Smooth muscle cell (in vitro differentiated cells): ENCODE data around the gene DPY19L3. TPM values are rescaled to one million over a fixed set of nuclear protein-coding genes. Genes with fewer than 3 reads are reported as not detected.

Experiments used
- DNase-seq: peaks from one replicate; lab custom pipeline; 2025; ENCODE audit not compliant: unreplicated experiment; lab: John Stamatoyannopoulos, UW
- H2AFZ ChIP-seq: fragments of 200-600 bp; sonication (generic); 2 replicates; pipeline ENCODE4 v1.6.0; 2016; ENCODE audit warnings: antibody characterized with exemption, low read depth, mild to moderate bottlenecking
- H3F3A ChIP-seq: fragments of 200-600 bp; sonication (generic); 2 replicates; pipeline ENCODE4 v1.6.0; 2017; ENCODE audit warnings: antibody characterized with exemption, low read depth
- H3K27ac ChIP-seq: fragments of 200-600 bp; sonication (generic); 2 replicates; pipeline ENCODE4 v1.5.1; 2016; ENCODE audit warnings: low read depth, mild to moderate bottlenecking
- H3K27me3 ChIP-seq: fragments of 200-600 bp; sonication (generic); 2 replicates; pipeline ENCODE4 v1.6.1; 2016; ENCODE audit warnings: low read depth, mild to moderate bottlenecking
- H3K36me3 ChIP-seq: fragments of 200-600 bp; sonication (generic); 2 replicates; pipeline ENCODE4 v1.5.1; 2016; ENCODE audit warnings: low read depth
- H3K4me1 ChIP-seq: fragments of 200-600 bp; sonication (generic); 2 replicates; pipeline ENCODE4 v1.5.1; 2016; ENCODE audit warnings: low read depth
- H3K4me2 ChIP-seq: fragments of 200-600 bp; sonication (generic); 2 replicates; pipeline ENCODE4 v1.6.0; 2016; ENCODE audit warnings: mild to moderate bottlenecking
- H3K4me3 ChIP-seq: fragments of 200-600 bp; sonication (generic); 2 replicates; pipeline ENCODE4 v1.5.1; 2016; ENCODE audit warnings: mild to moderate bottlenecking
- H3K79me2 ChIP-seq: fragments of 200-600 bp; sonication (generic); 2 replicates; pipeline ENCODE4 v1.6.0; 2016; ENCODE audit warnings: low read depth, mild to moderate bottlenecking
- H3K9ac ChIP-seq: fragments of 200-600 bp; sonication (generic); 2 replicates; pipeline ENCODE4 v1.6.0; 2016; ENCODE audit warnings: low read depth
- H3K9me3 ChIP-seq: fragments of 200-600 bp; sonication (generic); replicated peaks from 2 replicates; pipeline ENCODE4 v1.5.1; 2016; ENCODE audit warnings: low read depth
- H4K20me1 ChIP-seq: fragments of 200-600 bp; sonication (generic); 2 replicates; pipeline ENCODE4 v1.6.0; 2016; ENCODE audit warnings: low read depth
- WGBS: methylation state at CpG from one replicate; pipeline ENCODE4 v1.1.7; 2016; ENCODE audit warnings: low lambda C conversion rate; 5-methylcytosine and 5-hydroxymethylcytosine counted together
- polyA plus RNA-seq: library from polyadenylated mRNA; unstranded; fragments of >200 nt; fragmentation: Nextera tagmentation; extraction: Ambion mirVana; gene quantifications from 2 replicates; pipeline ENCODE4 v1.2.1, GENCODE V29; 2016
- total RNA-seq: library from RNA; depleted of rRNA; stranded (reverse); fragments of >200 nt; gene quantifications from 2 replicates; pipeline ENCODE4 v1.2.3, GENCODE V29; 2014
- TF ChIP-seq, protein P1 (sequence below): fragments of 200-600 bp; sonication (generic); IDR thresholded peaks from 2 replicates; pipeline ENCODE4 v1.5.1; 2017; ENCODE audit warnings: borderline replicate concordance, mild to moderate bottlenecking, antibody characterized with exemption; ENCODE audit not compliant: insufficient read depth, poor library complexity, severe bottlenecking

Gene DPY19L3
- total and polyA plus RNA-seq, 2 experiments from 2014 or later = 5.8 to 50.0 TPM

DNA sequence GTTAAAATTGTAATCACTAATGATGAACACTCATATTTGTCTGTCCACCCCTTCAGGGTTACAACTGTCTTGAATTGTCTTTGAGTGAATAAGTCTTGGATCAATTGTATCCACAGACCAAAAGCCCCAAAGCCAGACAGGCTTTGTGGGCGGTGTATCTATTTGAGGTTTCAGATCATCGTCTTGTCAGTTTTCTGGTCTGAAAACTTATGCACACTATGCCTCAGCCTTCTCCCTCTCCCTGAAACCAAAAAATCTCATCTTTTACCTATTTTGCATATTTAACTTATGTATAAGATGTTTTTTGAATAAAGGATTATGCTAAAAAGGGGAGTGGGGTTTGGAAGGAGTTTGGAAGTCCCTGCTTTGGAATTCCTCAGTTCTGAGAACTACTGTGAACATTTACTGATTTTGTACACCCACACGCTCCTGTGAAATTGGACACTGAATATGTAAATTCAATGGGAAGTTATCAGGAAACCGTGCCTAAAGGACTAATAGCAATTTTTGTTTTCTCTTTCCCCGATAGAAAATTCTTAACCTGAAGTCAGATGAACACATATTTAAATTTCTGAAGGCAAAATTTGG, 52.1 kb downstream of the DPY19L3 start:
- Histone ChIP-seq H3K4me2 (peak overlapping the region; percentile 1), H3K4me3 (no peak overlapping the region), H3K79me2 (no peaks in the 10 kb centered on the region), H4K20me1 (no peaks in the 10 kb centered on the region), H3K4me1 (no peaks in the 10 kb centered on the region), H2AFZ (no peak overlapping the region), H3K36me3 (no peaks in the 10 kb centered on the region), H3K27ac (peak overlapping the region; percentile 18), H3F3A (no peaks in the 10 kb centered on the region), H3K27me3 (no peaks in the 10 kb centered on the region), H3K9me3 (no peaks in the 10 kb centered on the region), H3K9ac (no peak overlapping the region)
- TF ChIP-seq, protein P1, sequence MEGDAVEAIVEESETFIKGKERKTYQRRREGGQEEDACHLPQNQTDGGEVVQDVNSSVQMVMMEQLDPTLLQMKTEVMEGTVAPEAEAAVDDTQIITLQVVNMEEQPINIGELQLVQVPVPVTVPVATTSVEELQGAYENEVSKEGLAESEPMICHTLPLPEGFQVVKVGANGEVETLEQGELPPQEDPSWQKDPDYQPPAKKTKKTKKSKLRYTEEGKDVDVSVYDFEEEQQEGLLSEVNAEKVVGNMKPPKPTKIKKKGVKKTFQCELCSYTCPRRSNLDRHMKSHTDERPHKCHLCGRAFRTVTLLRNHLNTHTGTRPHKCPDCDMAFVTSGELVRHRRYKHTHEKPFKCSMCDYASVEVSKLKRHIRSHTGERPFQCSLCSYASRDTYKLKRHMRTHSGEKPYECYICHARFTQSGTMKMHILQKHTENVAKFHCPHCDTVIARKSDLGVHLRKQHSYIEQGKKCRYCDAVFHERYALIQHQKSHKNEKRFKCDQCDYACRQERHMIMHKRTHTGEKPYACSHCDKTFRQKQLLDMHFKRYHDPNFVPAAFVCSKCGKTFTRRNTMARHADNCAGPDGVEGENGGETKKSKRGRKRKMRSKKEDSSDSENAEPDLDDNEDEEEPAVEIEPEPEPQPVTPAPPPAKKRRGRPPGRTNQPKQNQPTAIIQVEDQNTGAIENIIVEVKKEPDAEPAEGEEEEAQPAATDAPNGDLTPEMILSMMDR = no peak
- DNase-seq = no peak
- WGBS = 62% methylated on average over 5 of the region's 5 CpGs

DNA sequence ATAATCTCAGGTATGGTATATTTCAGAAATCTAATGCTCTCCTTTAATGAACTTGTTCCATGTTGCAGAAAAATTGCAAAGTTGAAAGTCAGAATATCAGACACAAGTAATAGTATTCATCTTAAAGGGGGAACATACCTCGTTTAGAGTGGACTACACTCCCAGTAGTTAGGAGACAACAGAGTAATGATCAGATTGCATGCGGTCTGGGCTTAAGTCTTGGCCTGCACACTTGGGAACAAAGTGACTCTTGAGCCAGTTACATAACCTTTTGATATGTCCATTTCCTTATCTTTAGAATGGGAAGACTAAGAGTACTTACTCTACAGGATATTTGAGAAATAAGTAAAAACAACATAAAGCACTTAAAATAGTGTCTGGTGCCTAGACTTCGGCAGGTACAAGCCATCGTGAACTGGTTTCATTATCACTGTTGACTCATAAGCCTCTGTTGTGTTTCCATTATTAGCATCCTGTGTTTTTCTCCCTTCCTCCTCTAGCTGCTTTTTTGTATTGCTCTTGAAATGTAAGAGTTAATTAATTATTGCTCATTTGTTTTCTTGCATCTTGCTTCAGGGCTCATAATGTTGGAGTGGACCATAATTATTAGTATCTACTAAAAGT, 53.0 kb downstream of the DPY19L3 start:
- WGBS = 62% methylated on average over 4 of the region's 4 CpGs
- no peak for DNase-seq
- Histone ChIP-seq H2AFZ (no peak overlapping the region), H3K4me3 (no peak overlapping the region), H3K27ac (no peak overlapping the region), H3K27me3 (no peaks in the 10 kb centered on the region), H3K79me2 (no peaks in the 10 kb centered on the region), H3K9me3 (no peaks in the 10 kb centered on the region), H3K4me1 (no peaks in the 10 kb centered on the region), H3K4me2 (no peak overlapping the region), H3K36me3 (no peaks in the 10 kb centered on the region), H4K20me1 (no peaks in the 10 kb centered on the region), H3F3A (no peaks in the 10 kb centered on the region), H3K9ac (no peak overlapping the region)
- TF ChIP-seq, protein P1 = no peak

DNA sequence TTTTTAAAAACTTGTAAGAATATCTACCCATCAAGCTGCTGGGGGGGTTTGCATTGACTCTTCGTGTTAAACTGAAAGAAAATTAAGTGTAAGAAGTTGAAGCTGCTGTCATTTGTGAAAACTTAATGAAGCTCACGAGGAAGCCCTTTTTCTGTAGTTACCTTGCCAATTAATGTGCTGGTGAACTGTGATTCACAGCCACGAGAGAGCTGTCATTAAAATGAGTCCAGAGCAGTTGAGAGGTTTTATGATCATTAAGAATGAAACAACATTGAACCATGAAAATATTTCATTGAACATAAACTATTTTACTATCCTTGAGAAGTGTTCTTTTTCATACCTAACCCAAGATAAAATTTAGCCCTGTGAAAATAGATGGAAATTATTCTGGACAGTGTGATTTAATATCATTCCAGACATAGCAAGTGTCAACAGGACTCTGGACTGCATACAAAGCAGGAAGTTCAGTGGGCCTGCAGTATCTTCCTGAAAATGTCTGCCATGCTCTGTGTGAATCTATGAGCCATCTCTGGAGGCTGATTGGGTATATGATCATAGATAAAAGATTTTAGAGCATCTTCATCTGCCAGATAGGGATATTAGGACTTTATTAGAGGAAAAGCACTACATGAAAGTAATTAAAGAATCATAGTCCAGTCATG, 53.8 kb downstream of the DPY19L3 start:
- WGBS = 92% methylated on average over 3 of the region's 3 CpGs
- TF ChIP-seq, protein P1 = no peak

More for the DNA sequence above, 53.8 kb downstream of the DPY19L3 start:
- H4K20me1 ChIP-seq = no peaks in the 10 kb centered on the region
- H3K4me2 ChIP-seq = no peak overlapping the region
- H3K4me3 ChIP-seq = no peak overlapping the region
- no peaks in the 10 kb centered on the region for H3K4me1 ChIP-seq
- H3K36me3 ChIP-seq = no peaks in the 10 kb centered on the region
- H3F3A ChIP-seq = no peaks in the 10 kb centered on the region
- no peak overlapping the region for H3K9ac ChIP-seq
- no peak overlapping the region for H2AFZ ChIP-seq
- no peak for DNase-seq
- H3K9me3 ChIP-seq = no peaks in the 10 kb centered on the region
- H3K27ac ChIP-seq = no peak overlapping the region
- no peaks in the 10 kb centered on the region for H3K79me2 ChIP-seq
- H3K27me3 ChIP-seq = no peaks in the 10 kb centered on the region
